GM19463 (cell line): Measurements from ENCODE around the gene PRR30.

Experiments
- ATAC-seq: cut with Tn5 transposase; IDR thresholded peaks from one replicate; pipeline ENCODE4 v1.9.1; 2021; ENCODE audit warnings: mild to moderate bottlenecking, moderate library complexity; ENCODE audit not compliant: unreplicated experiment

The PRR30 gene

GRCh38 chr2:27100036-27100435 lies 39.2 kb downstream of the PRR30 start:
- ATAC-seq: no peak

GRCh38 chr2:27099334-27099955 lies 39.8 kb downstream of the PRR30 start:
- no peak for ATAC-seq

- no peak for ATAC-seq
These were observed 41.9 kb downstream of the PRR30 start for GRCh38 chr2:27097341-27097740.

- ATAC-seq: no peak
These were observed 42.4 kb downstream of the PRR30 start for GRCh38 chr2:27096748-27097297.

GRCh38 chr2:27095745-27096651 lies 43.2 kb downstream of the PRR30 start:
- no peak for ATAC-seq

- no peak for ATAC-seq
These were observed 43.8 kb downstream of the PRR30 start for GRCh38 chr2:27095427-27095744.

- no peak for ATAC-seq
These were observed 44.7 kb downstream of the PRR30 start for GRCh38 chr2:27094353-27094984.

- no peak for ATAC-seq
These were observed 45.5 kb downstream of the PRR30 start for GRCh38 chr2:27093430-27094352.

- no peak for ATAC-seq
These were observed 46.3 kb downstream of the PRR30 start for GRCh38 chr2:27092696-27093429.

- no peak for ATAC-seq
These were observed 47.2 kb downstream of the PRR30 start for GRCh38 chr2:27091746-27092695.

- no peak for ATAC-seq
These were observed 49.9 kb downstream of the PRR30 start for GRCh38 chr2:27089111-27089954.

- ATAC-seq: no peak
These were observed 50.6 kb downstream of the PRR30 start for GRCh38 chr2:27088634-27089033.

- ATAC-seq: no peak
These were observed 51.3 kb downstream of the PRR30 start for GRCh38 chr2:27087823-27088410.
